Gastrocnemius medialis (tissue), 4 donors: ENCODE data around the gene SPNS2.

Source experiments
- CTCF ChIP-seq, 5 experiments: fragments of 450-650 bp in 3 of 5; fragments of 200-600 bp in 2 of 5; sonication (generic) in 2 of 5; IDR thresholded peaks in 4 of 5; conservative IDR thresholded peaks in 1 of 5; 1 replicate in 4 of 5; 2 replicates in 1 of 5; pipeline ENCODE4 v1.5.1; 2016 to 2019; ENCODE audit warnings: antibody characterized with exemption in 5 of 5, mild to moderate bottlenecking in 3 of 5, moderate library complexity in 3 of 5
- POLR2A ChIP-seq, 2 donors: fragments of 450-650 bp; IDR thresholded peaks; one replicate each; pipeline ENCODE4 v1.6.1; 2017; ENCODE audit warnings: antibody characterized with exemption in 2 of 2, mild to moderate bottlenecking in 2 of 2, moderate library complexity in 2 of 2

- TF ChIP-seq CTCF (IDR thresholded peaks at IDR 0.05 in 4 of 5, conservative IDR thresholded peaks at IDR 0.05 in 1 of 5) (no peak), POLR2A (IDR thresholded peaks at IDR 0.05) (no peak)
These were observed 35.8 kb downstream of the SPNS2 start for GRCh38 chr17:4534515-4534914.
